Measurements from ENCODE around the gene MIGA2.
"Not testable (repeated sequence)": the region's sequence is repeated elsewhere in the genome, so short reads cannot be mapped to it uniquely, and the experiment has no call there.

The MIGA2 gene

DNA sequence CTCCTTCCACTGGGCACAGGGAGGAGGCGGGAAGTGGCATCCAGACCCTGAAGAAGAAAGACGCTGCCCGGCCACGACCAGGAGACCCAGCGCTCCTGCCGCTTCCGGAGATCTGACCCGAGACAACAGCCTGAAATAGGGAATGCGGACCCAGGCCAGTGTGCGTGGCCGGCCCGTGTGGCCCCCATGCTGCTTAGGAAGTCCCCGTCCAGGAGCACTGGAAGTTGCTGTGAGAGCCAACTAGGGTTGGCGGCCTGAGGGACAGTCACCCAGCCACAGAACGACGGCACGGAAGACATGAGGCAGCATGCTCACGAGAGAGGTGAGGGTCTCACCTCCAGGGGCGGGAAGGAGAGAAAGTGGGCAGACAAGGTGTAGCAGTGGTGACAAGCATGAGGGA is 25.3 kb upstream of the MIGA2 start:
- no peak for DNase-seq (ENCODE audit: low read depth)

DNA sequence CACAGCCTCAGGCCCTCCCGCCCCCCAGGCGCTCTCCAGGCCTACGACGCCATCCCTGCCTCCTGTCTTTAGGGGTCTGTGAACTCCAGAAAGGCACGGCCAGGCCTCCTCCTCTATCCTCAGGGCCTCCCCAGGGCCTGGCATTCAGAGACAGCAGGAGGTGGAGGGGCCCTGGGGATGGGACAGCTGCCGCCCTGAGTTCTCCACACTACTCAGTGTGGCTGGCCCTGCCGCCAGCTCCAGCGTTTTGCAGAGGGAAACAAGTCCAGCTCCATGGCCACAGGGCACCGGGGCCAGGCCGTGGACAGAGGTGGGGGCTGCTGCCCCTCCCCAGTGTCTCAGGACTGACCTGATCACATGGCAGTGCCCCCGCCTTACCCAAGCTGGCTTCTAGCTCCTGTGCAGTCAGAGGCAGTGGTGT is 24.7 kb upstream of the MIGA2 start:
- DNase-seq (ENCODE audit: low read depth): no peak

DNA sequence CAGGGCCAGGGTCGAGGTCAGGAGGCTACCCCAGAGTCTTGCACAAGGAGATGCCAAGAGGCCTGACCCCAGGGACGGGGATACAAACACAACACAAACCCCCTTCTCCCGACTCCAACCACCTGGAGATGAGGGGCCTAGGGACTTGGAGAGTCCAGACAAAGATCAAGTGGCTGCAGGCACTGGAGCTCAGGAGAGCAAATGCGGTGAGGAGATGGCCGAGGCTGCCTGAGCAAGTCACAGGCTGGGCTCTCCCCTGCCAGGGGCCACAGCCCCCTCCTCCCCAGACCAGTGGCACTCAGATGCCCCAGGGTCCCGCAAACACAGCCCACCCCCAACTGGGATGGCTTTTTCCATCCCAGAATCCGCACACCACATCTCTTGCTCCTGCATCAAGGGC is 24.1 kb upstream of the MIGA2 start:
- DNase-seq (ENCODE audit: low read depth): no peak

DNA sequence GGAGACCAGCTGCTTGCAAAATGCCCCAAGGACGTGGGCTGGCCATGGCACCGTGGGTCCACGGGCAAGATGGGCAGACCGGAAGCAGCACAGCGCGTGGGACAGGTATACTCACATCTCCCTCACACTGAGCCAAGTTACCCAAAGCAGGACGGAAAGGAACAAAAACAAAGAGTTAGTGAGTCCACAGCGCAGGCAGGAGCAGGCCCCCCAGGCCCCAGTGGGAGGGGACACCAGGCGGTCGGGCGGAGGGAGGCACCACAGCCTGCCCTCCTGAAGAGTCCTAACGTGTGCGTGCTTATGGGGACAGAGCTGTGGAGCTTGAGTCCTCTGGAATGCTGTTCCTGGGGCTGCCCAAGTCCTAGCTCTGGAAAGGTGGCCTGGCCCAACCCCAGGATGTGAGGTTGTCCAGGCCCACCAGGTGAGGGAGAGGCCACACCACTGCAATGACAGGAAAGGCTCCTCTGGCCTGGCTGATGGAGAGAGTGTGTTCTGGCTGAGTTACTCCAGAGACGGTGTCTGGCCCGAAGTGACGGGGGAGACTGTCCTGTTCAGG is 23.5 kb upstream of the MIGA2 start:
- DNase-seq (ENCODE audit: low read depth): no peak

DNA sequence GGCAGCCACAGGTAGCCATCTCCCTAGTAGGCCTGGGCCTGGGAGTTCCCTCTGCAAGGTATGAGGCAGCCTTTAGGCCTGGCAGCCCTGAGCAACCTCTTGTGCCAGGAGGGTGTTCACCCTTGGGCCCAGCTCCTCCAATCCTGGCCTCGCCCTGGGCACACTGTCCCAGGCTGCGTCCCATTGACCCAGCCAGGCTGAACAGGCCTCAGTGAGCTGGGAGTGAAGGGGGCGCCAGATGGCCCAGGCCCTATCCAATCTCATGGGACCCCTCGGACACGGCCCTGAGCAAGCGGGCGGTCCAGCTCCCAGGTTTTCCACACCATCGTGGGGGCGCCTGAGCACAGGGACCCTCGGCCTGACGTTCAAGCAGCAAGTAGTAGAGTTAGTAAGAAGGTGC is 22.8 kb upstream of the MIGA2 start:
- DNase-seq (ENCODE audit: low read depth): no peak

DNA sequence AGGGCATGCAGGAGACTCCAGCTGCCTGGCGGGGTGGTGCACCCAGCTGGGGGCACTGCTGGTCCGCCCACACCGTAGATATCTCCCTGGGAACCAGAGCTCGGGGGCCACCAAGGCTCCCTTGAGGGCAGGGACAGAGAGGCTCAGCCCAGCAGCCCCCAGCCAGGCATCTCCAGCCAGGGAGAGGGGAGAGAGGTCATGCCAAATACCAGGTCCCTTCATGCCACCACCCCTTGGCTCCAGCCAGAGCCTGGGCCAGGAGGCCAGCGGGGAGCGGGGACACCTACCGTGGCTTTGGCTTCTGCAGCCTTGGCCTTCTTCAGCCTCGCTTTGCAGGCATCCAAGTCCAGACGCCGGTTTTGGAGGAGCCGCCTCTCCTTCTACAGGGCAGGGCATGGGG is 22.3 kb upstream of the MIGA2 start:
- DNase-seq (ENCODE audit: low read depth): no peak

DNA sequence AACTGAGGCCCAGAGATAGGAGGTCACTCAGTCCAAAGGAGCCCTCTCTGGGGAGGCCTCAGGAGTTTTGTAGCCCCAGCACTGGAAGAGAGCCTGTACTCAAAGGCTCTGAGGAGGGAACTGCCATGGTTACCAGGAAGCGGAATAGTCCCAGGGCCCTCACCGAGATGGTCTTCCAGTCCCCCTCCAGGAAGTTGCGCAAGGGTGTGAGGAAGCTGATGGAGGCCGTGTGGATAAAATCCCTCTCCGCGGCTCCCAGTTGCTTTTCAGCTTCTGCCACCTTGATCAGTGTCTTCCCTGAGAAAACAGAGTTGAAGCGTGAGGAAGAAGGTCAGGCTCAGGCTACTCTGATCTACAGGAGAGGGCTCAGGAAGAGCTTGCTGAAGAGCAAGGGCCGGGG is 21.8 kb upstream of the MIGA2 start:
- no peak for DNase-seq (ENCODE audit: low read depth)

DNA sequence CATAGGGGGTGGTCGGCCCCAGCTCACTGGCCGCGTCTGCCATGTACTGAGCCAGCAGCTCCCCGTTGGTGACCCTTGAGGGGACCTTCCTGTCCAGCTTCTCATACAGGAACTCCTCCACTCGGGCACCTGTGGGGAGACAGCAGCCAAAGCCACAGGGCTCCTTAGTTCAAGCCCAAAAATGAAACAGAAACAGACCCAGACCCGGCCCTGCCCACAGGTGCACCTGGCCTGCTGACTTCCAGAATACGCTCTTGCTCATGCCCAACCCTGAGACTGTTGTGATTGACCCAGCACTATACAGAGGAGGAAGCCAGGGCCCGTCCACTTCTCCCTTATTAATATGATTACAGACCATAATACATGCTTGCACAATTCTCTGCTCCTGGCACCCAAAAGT is 15.3 kb upstream of the MIGA2 start:
- no peak for DNase-seq (ENCODE audit: low read depth)

DNA sequence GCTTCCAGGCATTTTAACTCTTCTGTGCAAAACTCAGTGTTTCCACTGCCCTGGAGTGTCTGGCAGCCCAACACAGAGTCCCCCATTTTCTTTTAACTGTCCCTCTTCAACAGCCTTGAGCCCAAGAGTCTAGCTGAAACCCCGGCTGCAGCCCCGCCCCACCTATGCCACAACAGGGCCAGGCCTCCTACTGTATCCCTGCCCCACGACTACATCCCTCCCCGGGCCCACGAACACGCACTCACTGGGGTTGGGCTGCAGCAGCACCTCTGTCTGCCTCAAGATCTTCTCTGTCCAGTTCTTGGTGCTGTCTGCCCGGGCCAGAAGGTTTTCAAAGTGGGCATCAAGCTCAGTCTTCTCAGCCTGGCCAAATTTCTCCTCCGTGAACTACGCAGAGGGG is 14.4 kb upstream of the MIGA2 start:
- no peak for DNase-seq (ENCODE audit: low read depth)

DNA sequence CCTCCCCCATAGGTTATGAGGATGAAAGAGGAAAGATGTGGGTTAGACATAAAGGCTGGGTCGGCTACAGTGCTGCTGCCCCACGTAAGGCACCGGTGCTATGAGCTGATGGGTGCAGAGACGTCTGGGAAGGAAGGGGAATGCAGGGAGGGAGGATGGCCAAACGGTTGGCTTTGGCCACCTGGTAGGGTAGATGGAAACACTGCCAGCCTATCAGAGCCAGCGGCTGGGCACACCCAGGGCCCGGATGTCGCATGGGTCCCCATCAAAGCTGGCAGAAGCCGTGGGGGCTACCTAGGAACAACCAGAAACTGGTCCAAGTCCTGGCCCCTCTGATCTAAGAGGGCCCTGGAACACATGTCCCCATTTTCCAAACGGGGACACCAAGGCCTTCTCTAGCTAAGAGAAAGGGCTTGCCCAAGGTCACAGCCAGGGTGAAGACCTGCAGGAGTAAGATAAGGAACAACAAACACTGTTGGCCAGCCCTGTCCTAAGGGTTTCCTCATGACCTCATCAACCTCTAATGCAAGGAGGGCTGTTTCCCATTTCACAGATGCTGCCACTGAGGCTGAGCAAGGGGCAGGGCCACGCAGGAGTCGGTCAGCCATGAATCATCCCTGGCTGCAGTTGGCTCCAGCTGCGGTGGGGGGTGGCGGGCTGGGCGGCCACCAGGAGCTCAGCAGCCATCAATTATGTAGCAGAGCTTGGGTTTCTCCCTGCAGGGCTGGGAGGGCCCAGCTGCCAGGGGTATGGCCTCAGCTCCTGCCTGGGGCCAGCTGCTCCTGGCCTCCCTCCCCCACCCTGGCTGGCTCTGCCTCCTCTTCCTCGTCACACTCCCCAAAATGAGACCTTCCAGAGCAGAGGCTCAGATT is 13.2 kb upstream of the MIGA2 start:
- DNase-seq (ENCODE audit: low read depth): no peak

DNA sequence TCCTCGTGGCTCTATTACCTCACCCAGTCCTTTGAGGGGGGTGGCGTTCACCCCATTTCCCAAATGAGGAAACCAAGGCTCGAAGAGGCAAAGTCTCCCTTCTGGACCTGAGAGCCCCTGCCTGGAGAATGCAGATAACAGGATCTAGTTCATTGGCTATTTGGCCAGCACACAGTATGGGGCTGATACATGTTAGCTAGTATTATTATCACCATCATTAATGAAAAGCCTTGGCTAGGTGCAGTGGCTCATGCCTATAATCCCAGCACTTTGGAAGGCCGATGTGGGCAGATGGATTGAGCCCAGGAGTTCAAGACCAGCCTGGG is 12.6 kb upstream of the MIGA2 start:
- no peak for DNase-seq (ENCODE audit: low read depth)

DNA sequence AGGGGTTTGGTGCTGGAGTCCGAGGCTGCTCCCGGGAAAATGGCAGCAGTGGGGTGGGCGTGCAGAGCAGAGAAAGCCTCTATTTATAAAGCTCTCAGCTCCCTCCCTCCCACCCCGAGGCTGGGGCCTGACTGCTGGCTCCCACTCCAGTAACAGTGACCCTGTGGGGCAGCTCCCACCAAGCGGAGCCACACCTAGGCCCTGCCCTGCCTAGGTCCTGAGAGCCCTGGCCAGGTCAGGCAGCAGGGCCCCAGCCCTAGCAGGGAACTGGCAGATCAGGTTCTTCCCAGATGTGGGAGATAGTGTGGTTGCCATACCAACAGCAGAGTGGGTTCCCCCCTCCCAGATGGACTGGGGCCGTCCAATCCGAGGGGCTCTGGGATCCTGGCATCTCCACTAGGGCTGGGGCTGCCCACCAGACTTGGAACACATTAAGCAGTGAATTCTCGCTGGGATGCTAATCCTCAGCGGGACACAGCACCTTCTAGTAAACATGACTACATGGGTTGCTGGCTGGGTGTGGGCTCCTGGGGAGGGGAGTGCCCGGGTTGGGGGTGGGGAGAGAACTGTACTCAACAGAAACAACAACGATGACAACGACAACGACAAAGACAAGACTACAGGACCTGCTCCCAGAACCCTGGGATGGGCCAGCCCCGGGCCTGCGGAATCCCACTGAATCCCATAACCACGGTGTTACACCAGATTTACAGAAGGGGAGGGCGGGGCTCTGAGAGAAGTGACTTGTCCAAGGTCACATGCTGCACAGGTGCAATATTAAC is 9.8 kb upstream of the MIGA2 start:
- DNase-seq (ENCODE audit: low read depth): no peak

DNA sequence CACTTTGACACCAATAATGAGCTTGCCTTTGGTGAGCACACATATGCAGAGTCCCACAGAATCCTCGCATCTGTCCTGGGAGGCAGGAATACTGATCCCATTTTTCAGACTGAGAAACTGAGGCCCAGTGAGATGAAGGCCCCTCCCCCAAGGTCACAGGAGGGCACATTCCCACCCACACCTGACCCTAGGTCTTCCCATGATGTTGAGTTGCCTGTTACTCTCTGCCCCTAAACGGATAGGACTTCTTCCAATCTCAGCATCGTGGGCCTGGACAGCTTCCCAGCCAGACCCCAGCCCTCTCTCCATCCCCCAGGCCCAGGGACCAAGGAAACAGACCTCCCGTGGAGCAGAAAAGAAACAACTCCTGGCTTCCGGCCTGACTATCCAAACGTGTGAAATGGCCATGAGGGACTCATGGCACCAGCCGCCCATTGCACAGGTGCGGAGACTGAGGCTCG is 9.2 kb upstream of the MIGA2 start:
- no peak for DNase-seq (ENCODE audit: low read depth)

DNA sequence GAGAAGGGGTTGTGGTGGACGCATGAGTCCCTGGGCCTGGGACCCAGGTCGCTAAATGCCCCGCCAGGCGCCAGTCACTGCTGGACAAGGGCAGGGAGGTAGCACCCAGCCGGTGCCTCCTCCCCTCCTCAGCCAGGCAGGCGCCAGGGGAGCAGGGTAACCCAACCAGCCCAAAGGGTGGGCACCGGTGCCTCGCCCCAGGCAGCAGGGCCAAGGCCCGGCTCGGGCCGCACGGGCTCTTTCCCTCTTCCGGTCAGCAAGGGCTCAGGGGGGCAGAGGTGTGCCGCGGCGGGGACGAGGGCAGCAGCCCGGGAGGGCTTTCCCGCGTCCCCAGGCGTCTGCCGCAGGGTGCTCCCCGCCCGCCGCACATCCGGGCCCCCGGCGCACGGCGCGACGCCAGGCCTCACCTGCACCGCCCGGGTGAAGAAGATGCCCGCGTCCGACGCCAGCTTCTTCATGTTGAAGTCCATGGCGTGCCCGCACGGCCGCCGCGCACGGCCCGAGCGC is 8.7 kb upstream of the MIGA2 start:
- peak; percentile 57 for DNase-seq (ENCODE audit: low read depth)

DNA sequence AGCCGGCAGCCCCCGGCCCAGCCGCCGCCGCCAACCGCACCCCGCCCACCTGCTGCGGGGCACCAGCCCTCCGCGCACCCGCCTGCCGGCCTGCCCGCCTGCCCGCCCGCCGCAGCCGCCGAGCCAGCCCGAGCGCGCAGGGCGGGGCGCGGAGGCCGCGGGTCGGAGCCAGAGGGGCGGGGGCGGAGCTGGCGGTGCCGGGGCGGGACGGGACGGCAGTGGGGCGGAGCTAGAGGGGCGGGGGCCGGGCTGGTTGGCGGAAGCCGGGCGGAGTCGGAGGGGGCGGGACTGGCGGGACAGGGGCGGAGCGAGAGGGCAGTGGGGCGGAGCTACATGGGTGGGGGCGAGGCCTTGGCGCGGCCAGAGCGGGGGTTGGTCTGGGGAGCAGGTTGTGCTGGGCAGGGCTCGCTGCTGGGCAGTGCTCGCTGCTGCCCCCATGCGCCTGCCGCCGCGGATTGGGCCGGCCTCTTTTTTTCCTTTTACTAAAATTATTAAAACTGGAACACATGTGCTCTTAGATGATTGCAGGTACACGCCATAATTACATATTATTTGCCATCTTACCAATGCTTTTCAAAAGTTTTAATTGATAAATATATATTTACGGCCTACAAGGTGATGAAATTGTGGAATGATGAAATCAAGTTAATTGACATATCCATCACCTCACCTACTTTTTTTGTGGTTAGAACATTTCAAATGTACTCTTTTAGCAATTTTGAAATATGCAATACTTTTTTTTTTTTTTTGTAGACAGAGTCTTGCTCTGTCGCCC is 8.0 kb upstream of the MIGA2 start, which contains the start of gene SH3GLB2:
TSS of gene SH3GLB2 (minus strand) at position 140 of the 775 bp plus-strand sequence. CDS start 177 bp downstream, outside the sequence.
- peak; percentile 90 for DNase-seq (ENCODE audit: low read depth)

DNA sequence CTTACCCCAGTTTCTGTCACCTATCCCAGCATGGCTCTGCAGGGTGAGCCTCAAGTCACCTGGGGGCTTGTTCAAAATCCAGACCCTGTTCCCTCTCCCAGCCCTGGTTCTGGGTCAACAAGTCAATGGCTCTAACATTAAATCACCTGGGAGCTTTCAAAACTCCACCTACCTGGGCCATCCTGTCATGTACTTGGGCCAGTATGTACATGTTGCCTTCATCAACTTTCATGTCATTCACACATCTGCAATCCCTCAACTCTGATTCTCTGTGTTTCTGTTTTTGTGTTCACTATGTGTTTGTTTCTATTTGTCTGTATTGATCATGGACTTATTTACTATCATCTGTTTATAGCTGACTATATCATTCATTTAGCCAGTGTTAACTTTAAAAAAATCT is 6.2 kb upstream of the MIGA2 start:
- DNase-seq (ENCODE audit: low read depth): no peak

DNA sequence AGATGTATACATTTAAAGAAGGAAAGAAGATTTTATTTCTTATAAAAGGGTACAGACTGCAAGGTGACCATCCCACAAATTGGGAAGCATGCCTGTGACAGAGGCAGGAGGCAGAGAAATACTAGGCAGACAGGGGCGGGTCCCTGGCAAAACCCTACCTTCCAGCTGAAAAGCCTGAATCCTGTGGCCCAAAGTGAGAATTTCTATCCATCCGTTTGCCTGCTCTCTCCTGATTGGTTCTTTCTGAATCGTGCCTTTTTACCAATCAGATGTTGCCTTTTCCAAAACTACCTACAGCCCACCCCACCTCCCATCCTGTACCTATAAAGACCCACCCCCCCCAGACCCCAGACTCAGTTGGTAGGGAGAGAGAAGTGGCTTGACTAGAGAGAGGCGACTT is 4.9 kb upstream of the MIGA2 start:
- no peak for DNase-seq (ENCODE audit: low read depth)

DNA sequence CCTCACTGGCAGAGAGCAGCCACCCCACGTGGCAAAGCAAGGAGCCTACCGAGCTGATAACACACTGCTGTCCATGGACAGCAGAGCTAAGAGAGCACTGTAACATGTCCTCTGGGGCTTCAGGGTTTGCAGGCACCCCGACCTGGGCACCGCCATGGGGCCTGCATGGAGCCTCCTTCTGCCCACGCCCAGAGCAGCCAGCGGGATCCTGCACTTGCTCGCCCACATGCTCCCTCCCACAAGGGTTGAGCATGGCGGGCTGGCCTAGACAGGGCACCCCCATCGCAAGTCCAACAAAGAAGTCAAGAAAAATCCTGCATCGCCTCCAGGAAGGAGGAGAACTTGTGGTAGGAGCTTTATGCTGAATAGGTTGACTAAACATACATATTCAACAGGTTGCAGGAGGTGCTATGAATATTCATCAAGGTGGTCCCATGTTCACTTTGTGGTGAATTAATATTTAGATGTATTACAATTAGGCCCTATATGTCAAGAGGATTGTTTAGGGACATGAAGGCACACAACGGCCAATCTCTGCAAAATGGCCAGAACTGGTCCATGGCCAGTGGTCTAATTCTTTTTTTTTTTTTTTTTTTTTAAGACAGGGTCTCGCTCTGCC is 3.8 kb upstream of the MIGA2 start:
- DNase-seq (ENCODE audit: low read depth): no peak

DNA sequence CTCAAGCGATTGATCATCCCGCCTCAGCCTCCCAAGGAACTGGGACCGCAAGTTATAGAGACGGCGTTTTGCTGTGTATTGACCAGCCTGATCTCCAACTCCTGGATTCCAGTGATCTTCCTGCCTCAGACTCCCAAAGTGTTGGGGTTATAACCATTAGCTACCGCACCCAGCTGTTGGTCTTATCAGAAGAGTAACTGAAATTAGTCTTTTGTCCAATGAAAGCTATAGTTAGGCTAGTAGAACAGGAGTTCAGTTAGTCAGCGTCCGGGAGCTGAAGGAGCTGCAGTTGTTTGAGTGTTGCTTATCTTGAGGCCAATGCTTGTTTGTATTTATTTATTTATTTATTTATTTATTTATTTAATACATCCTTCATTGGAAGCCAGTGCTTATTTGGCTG is 3.2 kb upstream of the MIGA2 start:
- no peak for DNase-seq (ENCODE audit: low read depth)

DNA sequence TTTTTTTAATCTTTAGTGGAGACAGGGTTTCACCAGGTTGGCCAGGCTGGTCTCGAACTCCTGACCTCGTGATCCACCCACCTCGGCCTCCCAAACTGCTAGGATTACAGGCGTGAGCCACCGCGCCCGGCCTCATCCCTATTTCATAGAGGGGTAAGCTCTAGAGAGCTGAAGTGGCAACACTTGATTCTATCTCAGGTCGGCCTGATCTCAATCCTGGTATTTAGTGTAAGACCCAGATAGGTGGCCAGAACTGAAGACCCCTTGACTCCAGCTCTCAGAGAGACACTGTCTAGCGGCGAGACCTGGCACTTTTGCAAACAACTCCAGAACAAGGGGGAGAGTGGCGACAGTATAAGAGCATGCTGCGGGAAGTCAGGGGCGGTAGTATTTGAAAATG is 588 bp upstream of the MIGA2 start:
- not testable (repeated sequence) for DNase-seq (ENCODE audit: low read depth)

DNA sequence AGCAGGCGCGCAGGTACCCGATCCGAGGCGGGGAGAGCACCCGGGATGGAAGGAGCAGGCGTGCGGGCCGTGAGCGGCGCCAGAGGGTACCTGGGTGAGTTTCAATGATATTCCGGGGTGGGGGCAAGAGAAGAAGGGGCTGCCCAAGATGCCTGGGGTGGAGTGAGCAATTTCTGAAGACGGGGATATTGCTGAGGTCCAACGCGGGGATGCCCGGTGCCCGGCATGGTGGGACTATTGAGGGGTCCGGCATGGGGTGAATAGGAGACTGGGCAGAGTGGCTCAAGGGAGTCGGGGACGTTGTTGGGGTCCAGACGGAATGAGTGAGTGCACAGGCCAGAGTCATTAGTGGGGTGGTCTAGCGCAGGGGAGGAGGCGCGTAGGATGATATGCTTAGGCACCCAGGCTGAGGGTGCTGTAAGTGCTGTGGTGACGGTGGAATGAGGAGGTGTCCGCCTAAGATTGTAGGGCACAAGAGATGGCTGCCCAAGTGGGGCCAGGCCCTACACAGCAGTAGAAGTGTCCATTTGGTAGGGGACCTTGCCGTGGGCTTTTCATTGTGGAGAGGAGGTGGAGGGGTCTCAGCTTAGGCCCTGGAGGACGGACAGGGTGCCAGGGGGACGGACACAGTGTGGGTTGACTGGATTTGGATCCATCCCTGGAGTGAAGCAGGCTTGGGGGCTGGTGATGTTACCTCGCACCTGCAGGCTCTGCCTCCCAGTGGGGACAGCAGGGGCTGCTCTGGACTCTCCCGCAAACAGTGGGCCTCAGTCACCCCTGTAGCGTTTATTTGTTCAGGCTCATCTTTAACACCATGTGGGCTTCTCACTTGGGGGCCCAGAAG is 719 bp downstream of the MIGA2 start:
- DNase-seq (ENCODE audit: low read depth): no peak

Measured in activated gamma-delta T cell treated with anti-CD3 and anti-CD28 coated beads, Interleukin-2, amount 50 U/mL, for 16 hours (primary cell).